DOHH2 (cell line): ENCODE results near the gene PCNX4.

ENCODE experiments used
- EZH2phosphoT487 ChIP-seq: fragments of 200-600 bp; sonication (generic); IDR thresholded peaks from 2 replicates; pipeline ENCODE4 v1.6.1; 2017; ENCODE audit warnings: borderline replicate concordance, mild to moderate bottlenecking, antibody characterized with exemption, low read length, moderate library complexity, mixed read lengths
- TF ChIP-seq, protein P1 (sequence below): fragments of 200-600 bp; sonication (generic); IDR thresholded peaks from one replicate; pipeline ENCODE4 v1.5.1; 2014; ENCODE audit warnings: antibody characterized with exemption, mild to moderate bottlenecking, low read depth, low read length; ENCODE audit not compliant: poor library complexity, severe bottlenecking

GRCh38 chr14:60178164-60178563 is 86.4 kb downstream of the PCNX4 start:
- TF ChIP-seq, protein P1, sequence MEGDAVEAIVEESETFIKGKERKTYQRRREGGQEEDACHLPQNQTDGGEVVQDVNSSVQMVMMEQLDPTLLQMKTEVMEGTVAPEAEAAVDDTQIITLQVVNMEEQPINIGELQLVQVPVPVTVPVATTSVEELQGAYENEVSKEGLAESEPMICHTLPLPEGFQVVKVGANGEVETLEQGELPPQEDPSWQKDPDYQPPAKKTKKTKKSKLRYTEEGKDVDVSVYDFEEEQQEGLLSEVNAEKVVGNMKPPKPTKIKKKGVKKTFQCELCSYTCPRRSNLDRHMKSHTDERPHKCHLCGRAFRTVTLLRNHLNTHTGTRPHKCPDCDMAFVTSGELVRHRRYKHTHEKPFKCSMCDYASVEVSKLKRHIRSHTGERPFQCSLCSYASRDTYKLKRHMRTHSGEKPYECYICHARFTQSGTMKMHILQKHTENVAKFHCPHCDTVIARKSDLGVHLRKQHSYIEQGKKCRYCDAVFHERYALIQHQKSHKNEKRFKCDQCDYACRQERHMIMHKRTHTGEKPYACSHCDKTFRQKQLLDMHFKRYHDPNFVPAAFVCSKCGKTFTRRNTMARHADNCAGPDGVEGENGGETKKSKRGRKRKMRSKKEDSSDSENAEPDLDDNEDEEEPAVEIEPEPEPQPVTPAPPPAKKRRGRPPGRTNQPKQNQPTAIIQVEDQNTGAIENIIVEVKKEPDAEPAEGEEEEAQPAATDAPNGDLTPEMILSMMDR: no peak
- no peak for TF ChIP-seq EZH2phosphoT487
